ENCODE measurements around the gene POLD3.

POLD3 gene

GRCh38 chr11:74592441-74593362 is at the start of gene POLD3:
Gene POLD3 (plus strand): TSS chr11:74592582. CDS start chr11:74592659, 77 bp downstream.
- peak; percentile 94 for DNase-seq

- no peak for DNase-seq
Observed at GRCh38 chr11:74543991-74544390, 48.4 kb upstream of the POLD3 start.

- DNase-seq = no peak
Observed at GRCh38 chr11:74546752-74547151, 45.6 kb upstream of the POLD3 start.

- no peak for DNase-seq
Observed at GRCh38 chr11:74550991-74551753, 41.2 kb upstream of the POLD3 start.

- DNase-seq = no peak
Observed at GRCh38 chr11:74551754-74552145, 40.6 kb upstream of the POLD3 start.

GRCh38 chr11:74557526-74557925 is 34.9 kb upstream of the POLD3 start:
- no peak for DNase-seq

GRCh38 chr11:74559110-74559933 is 33.1 kb upstream of the POLD3 start:
- no peak for DNase-seq

- no peak for DNase-seq
Observed at GRCh38 chr11:74559934-74560309, 32.5 kb upstream of the POLD3 start.

- DNase-seq = no peak
Observed at GRCh38 chr11:74566146-74566960, 26.0 kb upstream of the POLD3 start.

- DNase-seq = no peak
Observed at GRCh38 chr11:74568028-74568427, 24.4 kb upstream of the POLD3 start.

GRCh38 chr11:74570266-74571061 is 21.9 kb upstream of the POLD3 start:
- DNase-seq = no peak

- no peak for DNase-seq
Observed at GRCh38 chr11:74571062-74571399, 21.4 kb upstream of the POLD3 start.

GRCh38 chr11:74572349-74572748 is 20.0 kb upstream of the POLD3 start:
- no peak for DNase-seq

- DNase-seq = no peak
Observed at GRCh38 chr11:74574563-74574962, 17.8 kb upstream of the POLD3 start.

GRCh38 chr11:74575999-74576398 is 16.4 kb upstream of the POLD3 start:
- DNase-seq = no peak

GRCh38 chr11:74577181-74577580 is 15.2 kb upstream of the POLD3 start:
- no peak for DNase-seq

GRCh38 chr11:74577624-74578396 is 14.6 kb upstream of the POLD3 start:
- no peak for DNase-seq

GRCh38 chr11:74579577-74580270 is 12.7 kb upstream of the POLD3 start:
- DNase-seq = no peak

GRCh38 chr11:74581954-74582547 is 10.3 kb upstream of the POLD3 start:
- no peak for DNase-seq

All from activated CD4-positive, alpha-beta T cell treated with anti-CD3 and anti-CD28 coated beads for 1 hour (primary cell).